ENCODE data around the gene NAT16. TPM values are rescaled to one million over a fixed set of nuclear protein-coding genes. Genes with fewer than 3 reads are reported as not detected.

NAT16 gene
- total and polyA plus RNA-seq, 9 of the 15 experiments (the other 6 are each of a cell fraction or from before 2014, with no cell fraction given), result 0.04 TPM; not detected in 8

GRCh38 chr7:101138213-101138870 is 41.8 kb downstream of the NAT16 start (continued):
- peak; percentile 66 for TF ChIP-seq SMC3 (conservative IDR thresholded peaks at IDR 0.05; ENCODE audit: insufficient read depth, low read depth, low read length)
- TF ChIP-seq RBBP5 (IDR thresholded peaks at IDR 0.05; ENCODE audit: borderline replicate concordance, insufficient read depth, low read length, poor library complexity, severe bottlenecking), result peak; percentile 75
- no peak for TF ChIP-seq TSHZ1 (CRISPR knock-in tag; IDR thresholded peaks at IDR 0.05)
- TF ChIP-seq ZNF449 (CRISPR knock-in tag; IDR thresholded peaks at IDR 0.05), result no peak
- TF ChIP-seq EP300 (IDR thresholded peaks at IDR 0.05; ENCODE audit: low read length), result peak; percentile 89
- peak; percentile 86 for TF ChIP-seq L3MBTL2 (IDR thresholded peaks at IDR 0.05)
- peak; percentile 80 for TF ChIP-seq POLR2B (IDR thresholded peaks at IDR 0.05; ENCODE audit: low read depth, partially characterized antibody)
- TF ChIP-seq ZNF12 (CRISPR knock-in tag; IDR thresholded peaks at IDR 0.05), result no peak
- no peak for TF ChIP-seq NR3C1 (CRISPR knock-in tag; IDR thresholded peaks at IDR 0.05)
- no peak for TF ChIP-seq GABPB2 (CRISPR knock-in tag; conservative IDR thresholded peaks at IDR 0.05)
- TF ChIP-seq FOXJ3 (CRISPR knock-in tag; IDR thresholded peaks at IDR 0.05), result no peak
- TF ChIP-seq RNF219 (CRISPR knock-in tag; IDR thresholded peaks at IDR 0.05), result no peak
- TF ChIP-seq BHLHE40 (IDR thresholded peaks at IDR 0.05; ENCODE audit: low read length), result peak; percentile 99
- peak; percentile 65 for TF ChIP-seq EHMT2 (IDR thresholded peaks at IDR 0.05)
- no peak for TF ChIP-seq ZNF75A (CRISPR knock-in tag; IDR thresholded peaks at IDR 0.05)
- TF ChIP-seq STAG1 (CRISPR knock-in tag; IDR thresholded peaks at IDR 0.05; ENCODE audit: borderline replicate concordance), result no peak
- TF ChIP-seq ID3 (CRISPR knock-in tag; IDR thresholded peaks at IDR 0.05), result no peak
- no peak for TF ChIP-seq ID3 (tag; IDR thresholded peaks at IDR 0.05)
- peak; percentile 76 for TF ChIP-seq PML (IDR thresholded peaks at IDR 0.05; ENCODE audit: low read length)
- TF ChIP-seq MIER1 (IDR thresholded peaks at IDR 0.05; ENCODE audit: low read depth), result 0 out of 2 replicates have a peak, but pooled peaks have one; percentile 34
